ENCODE results near the gene ASPDH. TPM values are rescaled to one million over a fixed set of nuclear protein-coding genes. Genes with fewer than 3 reads are reported as not detected.

Gene ASPDH
- total RNA-seq, 4 donors from 2014 or later = not detected

DNA sequence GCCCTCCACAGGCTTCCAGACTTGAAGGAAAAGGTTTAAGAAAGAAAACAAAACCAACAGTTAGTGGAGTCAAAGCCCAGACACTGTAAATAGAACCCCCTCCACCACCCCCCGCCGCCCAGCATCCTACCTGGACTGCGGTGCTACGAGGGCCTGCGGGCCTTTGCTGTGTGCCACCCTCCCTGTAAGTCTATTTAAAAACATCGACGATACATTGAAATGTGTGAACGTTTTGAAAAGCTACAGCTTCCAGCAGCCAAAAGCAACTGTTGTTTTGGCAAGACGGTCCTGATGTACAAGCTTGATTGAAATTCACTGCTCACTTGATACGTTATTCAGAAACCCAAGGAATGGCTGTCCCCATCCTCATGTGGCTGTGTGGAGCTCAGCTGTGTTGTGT lies 30.8 kb downstream of the ASPDH start:
- TF ChIP-seq, protein P1, sequence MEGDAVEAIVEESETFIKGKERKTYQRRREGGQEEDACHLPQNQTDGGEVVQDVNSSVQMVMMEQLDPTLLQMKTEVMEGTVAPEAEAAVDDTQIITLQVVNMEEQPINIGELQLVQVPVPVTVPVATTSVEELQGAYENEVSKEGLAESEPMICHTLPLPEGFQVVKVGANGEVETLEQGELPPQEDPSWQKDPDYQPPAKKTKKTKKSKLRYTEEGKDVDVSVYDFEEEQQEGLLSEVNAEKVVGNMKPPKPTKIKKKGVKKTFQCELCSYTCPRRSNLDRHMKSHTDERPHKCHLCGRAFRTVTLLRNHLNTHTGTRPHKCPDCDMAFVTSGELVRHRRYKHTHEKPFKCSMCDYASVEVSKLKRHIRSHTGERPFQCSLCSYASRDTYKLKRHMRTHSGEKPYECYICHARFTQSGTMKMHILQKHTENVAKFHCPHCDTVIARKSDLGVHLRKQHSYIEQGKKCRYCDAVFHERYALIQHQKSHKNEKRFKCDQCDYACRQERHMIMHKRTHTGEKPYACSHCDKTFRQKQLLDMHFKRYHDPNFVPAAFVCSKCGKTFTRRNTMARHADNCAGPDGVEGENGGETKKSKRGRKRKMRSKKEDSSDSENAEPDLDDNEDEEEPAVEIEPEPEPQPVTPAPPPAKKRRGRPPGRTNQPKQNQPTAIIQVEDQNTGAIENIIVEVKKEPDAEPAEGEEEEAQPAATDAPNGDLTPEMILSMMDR (IDR thresholded peaks at IDR 0.05; ENCODE audit: low read depth) = no peak

DNA sequence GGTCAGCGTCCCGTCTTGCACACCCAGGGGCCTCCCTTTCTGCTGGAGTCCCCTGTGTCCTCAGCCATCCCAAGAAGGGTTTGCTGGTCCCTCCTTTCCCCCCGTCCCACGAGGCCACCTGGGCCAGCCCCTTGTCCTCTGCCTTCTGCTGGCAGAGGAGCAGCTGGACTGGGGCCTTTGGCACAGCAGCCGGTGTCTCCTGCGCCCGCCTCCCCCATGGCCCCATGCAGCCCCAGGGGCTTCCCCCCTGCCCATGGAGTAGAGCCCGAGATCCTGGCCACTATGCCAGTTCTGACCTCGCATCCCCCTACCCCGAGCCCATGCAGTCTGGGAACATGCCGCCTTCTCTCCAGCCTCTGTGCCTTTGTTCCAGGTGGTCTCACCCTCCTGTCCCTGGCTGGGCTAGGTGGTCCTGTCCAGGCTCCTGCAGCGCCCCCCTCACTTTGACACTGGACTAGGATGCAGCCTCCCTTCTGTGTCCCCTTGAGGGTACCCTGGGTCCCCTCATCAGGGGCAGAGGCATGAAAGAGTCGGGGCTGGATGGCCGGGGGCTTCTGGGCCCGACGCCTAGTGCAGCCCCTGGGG lies 31.4 kb downstream of the ASPDH start:
- TF ChIP-seq, protein P1 (IDR thresholded peaks at IDR 0.05; ENCODE audit: low read depth) = no peak

GRCh38 chr19:50481351-50482149 lies 32.2 kb downstream of the ASPDH start:
- TF ChIP-seq, protein P1 (IDR thresholded peaks at IDR 0.05; ENCODE audit: low read depth) = no peak

DNA sequence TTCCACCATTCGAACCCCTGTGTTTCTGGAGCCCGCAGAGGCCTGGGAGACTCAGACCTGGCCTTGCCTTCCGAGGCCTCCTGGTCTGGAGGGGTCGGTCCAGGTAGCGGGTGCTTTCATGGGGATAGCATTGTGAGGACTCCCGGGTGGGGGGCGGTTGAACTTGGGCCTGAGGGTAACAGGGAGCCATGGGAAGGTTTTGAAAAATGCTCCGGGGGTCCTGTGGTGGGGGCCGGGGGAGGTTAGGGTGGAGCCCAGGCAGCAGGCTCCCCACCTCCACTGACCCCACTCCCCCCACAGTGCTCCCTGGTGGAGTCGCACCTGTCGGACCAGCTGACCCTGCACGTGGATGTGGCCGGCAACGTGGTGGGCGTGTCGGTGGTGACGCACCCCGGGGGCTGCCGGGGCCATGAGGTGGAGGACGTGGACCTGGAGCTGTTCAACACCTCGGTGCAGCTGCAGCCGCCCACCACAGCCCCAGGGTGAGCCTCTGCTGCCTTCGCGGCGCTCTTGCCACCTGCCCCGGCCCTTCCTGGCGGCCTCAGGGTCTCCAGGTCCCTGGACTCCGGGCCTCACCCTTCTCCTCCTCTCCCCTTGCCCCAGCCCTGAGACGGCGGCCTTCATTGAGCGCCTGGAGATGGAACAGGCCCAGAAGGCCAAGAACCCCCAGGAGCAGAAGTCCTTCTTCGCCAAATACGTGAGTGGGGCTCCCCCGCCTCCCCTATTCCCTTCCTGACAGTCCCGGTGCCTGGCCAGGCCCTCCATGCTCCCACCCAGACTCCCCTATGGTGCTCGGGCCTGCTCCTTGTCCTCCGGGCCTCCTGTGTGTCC lies 33.2 kb downstream of the ASPDH start:
- TF ChIP-seq, protein P1 (IDR thresholded peaks at IDR 0.05; ENCODE audit: low read depth) = no peak

GRCh38 chr19:50479761-50480251 lies 33.9 kb downstream of the ASPDH start:
- TF ChIP-seq, protein P1 (IDR thresholded peaks at IDR 0.05; ENCODE audit: low read depth) = no peak

DNA sequence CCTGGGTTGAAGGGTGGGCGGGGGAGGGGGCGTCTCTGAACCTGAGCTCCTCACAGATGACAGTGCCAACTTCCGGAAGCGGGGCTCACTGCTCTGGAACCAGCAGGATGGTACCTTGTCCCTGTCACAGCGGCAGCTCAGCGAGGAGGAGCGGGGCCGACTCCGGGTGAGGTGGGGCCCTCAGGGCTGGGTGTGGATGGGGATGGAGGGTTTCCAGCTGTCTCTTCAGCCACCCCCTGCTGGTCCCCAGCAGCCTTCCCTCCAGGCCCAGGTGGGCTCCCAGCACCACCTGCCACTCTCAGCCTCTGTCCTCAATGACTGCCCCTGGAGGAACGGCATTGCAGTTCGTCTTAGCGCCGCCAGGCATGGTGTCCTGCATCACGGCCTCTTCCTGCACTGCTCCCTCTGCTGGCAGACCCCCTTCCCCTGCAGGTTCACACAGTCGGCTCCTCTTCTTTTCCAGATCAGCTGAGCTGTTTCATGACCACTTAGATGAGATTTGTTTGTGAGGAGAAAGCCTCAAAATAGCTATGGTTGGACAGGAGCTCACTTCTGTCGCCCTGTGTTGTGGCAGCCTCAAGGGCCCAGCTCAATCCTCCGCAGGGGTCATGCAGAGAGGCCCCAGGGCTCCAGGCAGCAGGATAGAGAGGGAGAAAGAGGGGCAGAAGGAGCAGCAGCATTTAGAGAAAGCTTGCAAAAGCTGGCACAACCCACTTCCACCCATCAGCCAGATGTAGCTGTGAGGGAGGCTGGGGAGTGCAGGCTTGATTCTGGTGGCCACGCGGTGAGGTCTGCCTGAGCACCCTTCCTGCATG lies 34.6 kb downstream of the ASPDH start:
- TF ChIP-seq, protein P1 (IDR thresholded peaks at IDR 0.05; ENCODE audit: low read depth) = no peak
